OCI-LY3 (cell line): Measurements from ENCODE around the gene C3orf52.

Experiments used
- CTCF ChIP-seq: fragments of 200-600, 300-600 bp; sonication (generic); IDR thresholded peaks from 2 replicates; pipeline ENCODE4 v1.5.1; 2014; ENCODE audit warnings: antibody characterized with exemption, low read length, low read depth
- EZH2phosphoT487 ChIP-seq: fragments of 200-600 bp; shearing (Covaris generic); IDR thresholded peaks from 2 replicates; pipeline ENCODE4 v1.6.1; 2018; ENCODE audit warnings: antibody characterized with exemption, mixed run types, low read depth

GRCh38 chr3:112086076-112086854 is at the start of gene C3orf52:
- TF ChIP-seq CTCF = peak; percentile 11; the same call in 1 of the 2 replicates
- no peak for TF ChIP-seq EZH2phosphoT487
